ENCODE data around the gene ZNF79. TPM values are rescaled to one million over a fixed set of nuclear protein-coding genes. Genes with fewer than 3 reads are reported as not detected.

Gene ZNF79
- total RNA-seq, 2 donors from 2014 or later, result 7.3 to 12.2 TPM

- H3K36me3 ChIP-seq, result peaks cover 26% of the 10 kb centered on the region
- H3K9me3 ChIP-seq, result no peaks in the 10 kb centered on the region
- H3K27ac ChIP-seq, result peak overlapping the region; percentile 85 to 88
- no peak for ATAC-seq (ENCODE audit: insufficient number of reproducible peaks, low FRiP score, low read depth)
- H3K4me3 ChIP-seq, result peak overlapping the region; percentile 84
- peaks cover 14 to 35% of the 10 kb centered on the region in 2 donors for H3K4me1 ChIP-seq (ENCODE audit: control insufficient read depth in 1 of 2, low read depth in 2 of 2)
- no peak for TF ChIP-seq CTCF (IDR thresholded peaks at IDR 0.05)
- H3K27me3 ChIP-seq (replicated peaks; ENCODE audit: insufficient read depth), result no peaks in the 10 kb centered on the region
- DNase-seq (ENCODE audit: low spot score), result no peak
Observed at GRCh38 chr9:127450243-127450760, 26.1 kb downstream of the ZNF79 start.

- H3K4me1 ChIP-seq (ENCODE audit: control insufficient read depth in 1 of 2, low read depth in 2 of 2), result peaks cover 14 to 35% of the 10 kb centered on the region in 2 donors
Observed at GRCh38 chr9:127450830-127451607, 26.8 kb downstream of the ZNF79 start, which contains the start of the genes LRSAM1 and RPL12. LRSAM1 (plus strand) TSS chr9:127451510; CDS start chr9:127454528, 3,018 bp downstream. RPL12 (minus strand) TSS chr9:127451406; CDS start chr9:127451317, 89 bp downstream.

GRCh38 chr9:127451608-127451857 is 27.4 kb downstream of the ZNF79 start:
- DNase-seq (ENCODE audit: low spot score), result no peak
- H3K36me3 ChIP-seq, result peaks cover 25% of the 10 kb centered on the region

More at GRCh38 chr9:127450830-127451607, 26.8 kb downstream of the ZNF79 start, which contains the start of the genes LRSAM1 and RPL12:
- Histone ChIP-seq H3K27ac (peak within 1 kb of the TSS; percentile 85 to 88), H3K4me3 (peak within 1 kb of the TSS; percentile 84), H3K36me3 (peaks cover 27% of the 10 kb centered on the region), H3K27me3 (replicated peaks; ENCODE audit: insufficient read depth) (no peaks in the 10 kb centered on the region), H3K9me3 (no peaks in the 10 kb centered on the region)
- no peak for TF ChIP-seq CTCF (IDR thresholded peaks at IDR 0.05)
- ATAC-seq (ENCODE audit: insufficient number of reproducible peaks, low FRiP score, low read depth) (peak; percentile 63), DNase-seq (ENCODE audit: low spot score) (peak; percentile 85)

GRCh38 chr9:127451858-127452656 is 27.9 kb downstream of the ZNF79 start:
- Histone ChIP-seq H3K4me1 (ENCODE audit: control insufficient read depth in 1 of 2, low read depth in 2 of 2) (peaks cover 14 to 35% of the 10 kb centered on the region in 2 donors), H3K27ac (peak overlapping the region; percentile 85 to 88)

More at GRCh38 chr9:127451608-127451857, 27.4 kb downstream of the ZNF79 start:
- peak; percentile 13 for ATAC-seq (ENCODE audit: insufficient number of reproducible peaks, low FRiP score, low read depth)
- peak overlapping the region; percentile 84 for H3K4me3 ChIP-seq
- H3K27me3 ChIP-seq (replicated peaks; ENCODE audit: insufficient read depth), result no peaks in the 10 kb centered on the region
- no peak for TF ChIP-seq CTCF (IDR thresholded peaks at IDR 0.05)
- peaks cover 14 to 35% of the 10 kb centered on the region in 2 donors for H3K4me1 ChIP-seq (ENCODE audit: control insufficient read depth in 1 of 2, low read depth in 2 of 2)
- peak overlapping the region; percentile 85 to 88 for H3K27ac ChIP-seq
- H3K9me3 ChIP-seq, result no peaks in the 10 kb centered on the region

More at GRCh38 chr9:127451858-127452656, 27.9 kb downstream of the ZNF79 start:
- Histone ChIP-seq H3K36me3 (peaks cover 21% of the 10 kb centered on the region), H3K4me3 (peak overlapping the region; percentile 84), H3K9me3 (no peaks in the 10 kb centered on the region), H3K27me3 (replicated peaks; ENCODE audit: insufficient read depth) (no peaks in the 10 kb centered on the region)
- DNase-seq (ENCODE audit: low spot score), result no peak
- no peak for TF ChIP-seq CTCF (IDR thresholded peaks at IDR 0.05)
- ATAC-seq (ENCODE audit: insufficient number of reproducible peaks, low FRiP score, low read depth), result no peak
